IMR-90 (cell line): Measurements from ENCODE around the gene VPS39. TPM values are rescaled to one million over a fixed set of nuclear protein-coding genes. Genes with fewer than 3 reads are reported as not detected.

ENCODE experiments used
- ATAC-seq: fragments of 200-7000 bp; cut with Tn5 transposase; 2 replicates; pipeline ENCODE4 v1.9.1; 2020; ENCODE audit warnings: low read depth, mild to moderate bottlenecking, moderate library complexity
- BruUV-seq: library from RNA; stranded (reverse); fragments of 400-500 nt; replicated peaks from 2 replicates; lab custom pipeline; 2021; lab: Mats Ljungman, UMichigan
- CTCF ChIA-PET: fragments of 300-600 bp; formaldehyde crosslinking; extraction: SDS; loops from one replicate; lab custom pipeline; 2021; ENCODE audit warnings: antibody characterized with exemption; lab: Yijun Ruan, JAX
- POLR2A ChIA-PET: fragments of 300-600 bp; sonication (Branson Sonifier 250); formaldehyde crosslinking; loops from one replicate; lab custom pipeline; 2022; ENCODE audit warnings: antibody characterized with exemption; ENCODE audit not compliant: unreplicated experiment; lab: Charles Lee
- DNase-seq: peaks from one replicate; pipeline ENCODE4 v3.0.0; 2013
- H2AFZ ChIP-seq: replicated peaks from 2 replicates; pipeline ENCODE3; 2013; ENCODE audit warnings: low read length, mild to moderate bottlenecking; ENCODE audit not compliant: poor library complexity
- H2AK5ac ChIP-seq: 2 replicates; pipeline ENCODE4 v1.6.1; 2013; ENCODE audit warnings: low read depth, low read length, inconsistent platforms
- H2AK9ac ChIP-seq: replicated peaks from 2 replicates; pipeline ENCODE3; 2013; ENCODE audit warnings: mild to moderate bottlenecking, low read depth, low read length, moderate library complexity; ENCODE audit not compliant: poor library complexity
- H2BK120ac ChIP-seq: 2 replicates; pipeline ENCODE4 v1.6.1; 2013; ENCODE audit warnings: low read depth, low read length, inconsistent platforms
- H2BK15ac ChIP-seq: 3 replicates; pipeline ENCODE4 v1.6.1; 2013; ENCODE audit warnings: low read depth, low read length, inconsistent platforms
- H2BK20ac ChIP-seq: 2 replicates; pipeline ENCODE4 v1.6.1; 2013; ENCODE audit warnings: low read depth, mild to moderate bottlenecking, inconsistent platforms, low read length, moderate library complexity
- H2BK5ac ChIP-seq: 2 replicates; pipeline ENCODE4 v1.6.1; 2013; ENCODE audit warnings: mild to moderate bottlenecking, low read depth, low read length, inconsistent platforms; ENCODE audit not compliant: poor library complexity, severe bottlenecking
- H3K14ac ChIP-seq: replicated peaks from 2 replicates; pipeline ENCODE4 v1.6.1; 2013; ENCODE audit warnings: low read depth, low read length, inconsistent platforms
- H3K18ac ChIP-seq: 2 replicates; pipeline ENCODE4 v1.6.1; 2013; ENCODE audit warnings: low read depth, low read length, control low read depth
- H3K23ac ChIP-seq: 2 replicates; pipeline ENCODE4 v1.6.1; 2013; ENCODE audit warnings: low read depth, low read length, inconsistent platforms
- H3K27ac ChIP-seq: 2 replicates; pipeline ENCODE4 v1.5.1; 2013; ENCODE audit warnings: mild to moderate bottlenecking, control low read depth, low read length; ENCODE audit not compliant: insufficient read depth
- H3K27me3 ChIP-seq: 2 replicates; pipeline ENCODE4 v1.6.1; 2013; ENCODE audit warnings: low read length; ENCODE audit not compliant: control insufficient read depth, insufficient read depth
- H3K36me3 ChIP-seq: 2 replicates; pipeline ENCODE4 v1.6.1; 2013; ENCODE audit warnings: low read length, mixed read lengths; ENCODE audit not compliant: control insufficient read depth, insufficient read depth
- H3K4ac ChIP-seq: 2 replicates; pipeline ENCODE4 v1.6.1; 2013; ENCODE audit warnings: low read depth, low read length, inconsistent platforms
- H3K4me1 ChIP-seq: 2 replicates; pipeline ENCODE4 v1.6.1; 2013; ENCODE audit warnings: low read length, mixed read lengths; ENCODE audit not compliant: control insufficient read depth, insufficient read depth
- H3K4me2 ChIP-seq: 2 replicates; pipeline ENCODE4 v1.6.1; 2013; ENCODE audit warnings: low read depth, mild to moderate bottlenecking, control low read depth, low read length, moderate library complexity
- H3K4me3 ChIP-seq: 2 replicates; pipeline ENCODE4 v1.5.1; 2013; ENCODE audit warnings: low read depth, mild to moderate bottlenecking, control low read depth, low read length, moderate library complexity; ENCODE audit not compliant: insufficient read depth
- H3K56ac ChIP-seq: 2 replicates; pipeline ENCODE4 v1.6.1; 2013; ENCODE audit warnings: low read length, inconsistent platforms; ENCODE audit not compliant: insufficient read depth; ENCODE audit errors: extremely low read depth
- H3K79me1 ChIP-seq, 2 experiments: 2 replicates each; pipeline ENCODE4 v1.6.1; 2013; ENCODE audit warnings: low read length in 2 of 2, inconsistent platforms in 1 of 2, low read depth in 1 of 2
- H3K9ac ChIP-seq: 2 replicates; pipeline ENCODE4 v1.6.1; 2013; ENCODE audit warnings: low read depth, low read length, control low read depth
- H3K9me1 ChIP-seq: 2 replicates; pipeline ENCODE4 v1.6.1; 2013; ENCODE audit warnings: low read length, inconsistent platforms; ENCODE audit not compliant: insufficient read depth
- H3K9me3 ChIP-seq: 2 replicates; pipeline ENCODE4 v1.6.1; 2013; ENCODE audit warnings: low read length; ENCODE audit not compliant: control insufficient read depth, insufficient read depth
- H4K20me1 ChIP-seq: 2 replicates; pipeline ENCODE4 v1.6.1; 2013; ENCODE audit warnings: low read length, inconsistent platforms; ENCODE audit not compliant: insufficient read depth
- H4K5ac ChIP-seq: 2 replicates; pipeline ENCODE4 v1.6.1; 2013; ENCODE audit warnings: mild to moderate bottlenecking, low read depth, low read length, control low read depth
- H4K8ac ChIP-seq, 2 experiments: 2 replicates each; pipeline ENCODE4 v1.6.1; 2013; ENCODE audit warnings: low read depth in 2 of 2, low read length in 2 of 2, control low read depth in 1 of 2, inconsistent platforms in 1 of 2
- H4K91ac ChIP-seq: 2 replicates; pipeline ENCODE4 v1.6.1; 2013; ENCODE audit warnings: low read depth, low read length, inconsistent platforms; ENCODE audit not compliant: insufficient read depth
- BHLHE40 ChIP-seq: fragments of 150-350 bp; IDR thresholded peaks from 2 replicates; pipeline ENCODE4 v1.6.1; 2016; ENCODE audit warnings: mild to moderate bottlenecking, low read depth, low read length
- CEBPB ChIP-seq: IDR thresholded peaks from 2 replicates; pipeline ENCODE4 v1.6.1; 2012; ENCODE audit warnings: low read depth, low read length, improper control_type of control experiment
- CHD1 ChIP-seq: IDR thresholded peaks from 2 replicates; pipeline ENCODE4 v1.6.1; 2012; ENCODE audit warnings: low read depth, low read length, improper control_type of control experiment
- CTCF ChIP-seq: conservative IDR thresholded peaks from 2 replicates; pipeline ENCODE4 v1.5.1; 2012; ENCODE audit warnings: mild to moderate bottlenecking, low read depth, low read length, improper control_type of control experiment
- ELK1 ChIP-seq: fragments of 150-350 bp; IDR thresholded peaks from 2 replicates; pipeline ENCODE4 v1.6.1; 2016; ENCODE audit warnings: low read depth, mild to moderate bottlenecking, low read length, moderate library complexity, borderline replicate concordance
- MAFK ChIP-seq: IDR thresholded peaks from 2 replicates; pipeline ENCODE4 v1.6.1; 2012; ENCODE audit warnings: low read depth, low read length, improper control_type of control experiment
- MXI1 ChIP-seq: IDR thresholded peaks from 2 replicates; pipeline ENCODE4 v1.6.1; 2012; ENCODE audit warnings: low read depth, mild to moderate bottlenecking, low read length, moderate library complexity, borderline replicate concordance
- POLR2A ChIP-seq: IDR thresholded peaks from 2 replicates; pipeline ENCODE4 v1.6.1; 2012; ENCODE audit warnings: mild to moderate bottlenecking, low read depth, low read length
- RAD21 ChIP-seq: IDR thresholded peaks from 2 replicates; pipeline ENCODE4 v1.6.1; 2012; ENCODE audit warnings: low read length, improper control_type of control experiment
- RFX5 ChIP-seq: IDR thresholded peaks from 2 replicates; pipeline ENCODE4 v1.8.0; 2012; ENCODE audit warnings: low read depth, mild to moderate bottlenecking, low read length, moderate library complexity
- SMC3 ChIP-seq: fragments of 150-350 bp; IDR thresholded peaks from 2 replicates; pipeline ENCODE4 v1.6.1; 2016; ENCODE audit warnings: low read depth, mild to moderate bottlenecking, antibody characterized with exemption, low read length, moderate library complexity
- USF2 ChIP-seq: fragments of 150-350 bp; IDR thresholded peaks from 2 replicates; pipeline ENCODE4 v1.6.1; 2017; ENCODE audit warnings: mild to moderate bottlenecking, antibody characterized with exemption, low read length, low read depth
- WGBS, 2 experiments: methylation state at CpG; one replicate each; pipeline versions ENCODE4 v1.1.5 to v1.1.7; 2013; ENCODE audit warnings: missing lambda C conversion rate in 2 of 2; ENCODE audit not compliant: insufficient read length in 1 of 2; ENCODE audit errors: extremely low coverage in 2 of 2; 5-methylcytosine and 5-hydroxymethylcytosine counted together
- dilution Hi-C: fragments of 300-500 bp; cut with HindIII; formaldehyde crosslinking; loops from one replicate; pipeline ENCODE4 v1.14.3; 2018; ENCODE audit warnings: low sequenced_read_pairs; ENCODE audit not compliant: unreplicated experiment
- in situ Hi-C: fragments of 300-500 bp; cut with MboI; formaldehyde crosslinking; loops from 3 replicates; pipeline ENCODE4 v1.14.3; 2019; ENCODE audit warnings: low sequenced_read_pairs, inconsistent platforms, mixed read lengths
- intact Hi-C: fragments of 100-400 bp; cut with micrococcal nuclease; formaldehyde crosslinking; loops from 2 replicates; pipeline ENCODE4 v1.10.0; 2022
- polyA plus RNA-seq, 3 experiments: library from polyadenylated mRNA; depleted of rRNA; stranded (reverse); fragments of >200 nt; gene quantifications; 2 replicates each; pipeline ENCODE4 v1.2.3, GENCODE V29; 2012; ENCODE audit warnings: low replicate concordance in 1 of 3
- total RNA-seq: library from RNA; depleted of rRNA; stranded (reverse); fragments of >200 nt; gene quantifications from 2 replicates; pipeline ENCODE4 v1.2.3, GENCODE V29; 2012

Gene VPS39
- total and polyA plus RNA-seq, 2 of the 4 experiments (the other 2 are of a cell fraction), result 49.7 to 52.2 TPM

DNA sequence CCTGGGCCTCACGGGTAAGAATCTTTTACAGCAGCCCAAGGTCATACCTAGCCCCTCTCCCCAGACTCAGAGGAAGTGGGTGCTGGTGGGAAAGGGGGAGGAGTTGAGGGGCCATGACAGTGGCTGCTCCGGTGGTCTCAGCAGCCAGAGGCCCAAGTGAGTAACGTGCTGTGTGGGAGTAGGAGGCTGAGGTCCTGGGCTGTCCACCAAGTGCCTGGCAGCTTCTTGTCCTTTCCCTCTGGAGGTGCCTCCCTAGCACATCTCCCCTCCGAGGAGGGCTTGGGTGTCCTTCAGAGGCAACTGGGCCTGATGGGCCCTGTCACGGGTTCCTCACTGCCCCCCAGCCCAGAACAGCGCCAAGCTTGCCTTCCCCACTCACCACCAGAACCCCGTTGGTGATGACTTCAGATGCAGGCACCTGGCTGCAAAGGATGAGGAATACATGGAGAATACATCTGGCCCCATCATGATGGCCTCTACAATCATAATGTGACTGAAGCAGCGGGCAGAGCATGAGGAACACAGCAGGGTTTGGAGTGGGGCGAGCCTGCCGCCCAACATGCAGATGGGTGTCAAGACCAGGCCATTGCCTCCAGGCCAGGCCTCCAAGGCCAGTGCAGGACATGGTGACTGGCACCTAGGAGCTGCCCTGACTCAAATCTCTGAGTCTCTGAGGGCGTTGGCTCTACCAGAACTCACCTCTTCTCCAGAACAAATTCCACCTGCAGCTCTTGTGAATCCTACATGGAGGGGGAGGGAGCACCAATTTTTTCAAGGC lies 55.0 kb downstream of the VPS39 start:
- Histone ChIP-seq H2BK15ac (no peak overlapping the region), H3K9me1 (0 out of 2 replicates have a peak, but pooled peaks cover 8% of the 10 kb centered on the region), H3K4me2 (no peak overlapping the region), H3K23ac (no peak overlapping the region), H2BK20ac (no peak overlapping the region), H3K9ac (no peak overlapping the region), H3K36me3 (no peaks in the 10 kb centered on the region), H4K20me1 (no peaks in the 10 kb centered on the region), H2BK120ac (no peak overlapping the region), H3K27ac (no peak overlapping the region), H3K9me3 (no peaks in the 10 kb centered on the region), H4K8ac (no peak overlapping the region), H2AFZ (no peak overlapping the region), H3K56ac (no peak overlapping the region), H3K79me1 (no peaks in the 10 kb centered on the region), H4K5ac (no peak overlapping the region), H3K4ac (no peak overlapping the region), H4K91ac (no peak overlapping the region), H3K18ac (no peak overlapping the region), H2BK5ac (no peak overlapping the region), H2AK5ac (no peak overlapping the region), H3K27me3 (peaks cover 4% of the 10 kb centered on the region), H3K14ac (no peak overlapping the region), H3K4me1 (0 out of 2 replicates have a peak, but pooled peaks cover 2% of the 10 kb centered on the region), H2AK9ac (no peak overlapping the region), H3K4me3 (no peak overlapping the region)
- in situ Hi-C loops, result no loop called here
- ChIA-PET CTCF (no interaction called here), POLR2A (no interaction called here)
- dilution Hi-C loops, result no loop called here
- no peak for ATAC-seq
- no TSS peak for BruUV-seq
- TF ChIP-seq MAFK, result no peak
- no peak for TF ChIP-seq BHLHE40
- no peak for TF ChIP-seq RAD21
- TF ChIP-seq ELK1, result no peak
- TF ChIP-seq SMC3, result no peak
- no peak for TF ChIP-seq CEBPB
- TF ChIP-seq MXI1, result no peak
- TF ChIP-seq CHD1, result no peak
- no peak for TF ChIP-seq RFX5
- TF ChIP-seq CTCF, result no peak
- no peak for TF ChIP-seq POLR2A
- TF ChIP-seq USF2, result no peak
- 67% methylated on average over 1 of the region's 11 CpGs; no CpG with 5 or more reads in 1 of the 2 experiments for WGBS, 2 experiments
- no peak for DNase-seq
- intact Hi-C loops, result no loop called here
